ENCODE results near the gene NR6A1.

NR6A1 gene

DNA sequence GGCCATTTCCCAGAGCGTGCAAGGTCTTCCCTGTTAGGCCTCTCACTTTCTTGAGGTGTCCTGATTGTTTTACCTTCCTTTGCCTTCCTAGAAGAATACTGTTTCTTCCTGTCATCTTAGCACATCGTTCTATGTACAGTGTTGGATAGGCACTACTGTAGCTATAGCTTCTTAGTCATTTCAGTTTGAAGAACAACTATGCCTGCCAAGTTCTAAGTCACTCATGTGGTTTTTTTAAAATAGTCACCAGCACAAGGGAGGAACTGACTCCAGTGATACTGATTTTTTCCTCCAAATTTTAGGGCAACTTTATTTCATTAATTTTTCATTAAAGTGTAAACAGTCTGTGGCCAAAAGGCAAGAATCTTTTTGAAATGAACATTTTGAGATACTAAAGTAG is 141.5 kb downstream of the NR6A1 start:
- TF ChIP-seq, protein P1, sequence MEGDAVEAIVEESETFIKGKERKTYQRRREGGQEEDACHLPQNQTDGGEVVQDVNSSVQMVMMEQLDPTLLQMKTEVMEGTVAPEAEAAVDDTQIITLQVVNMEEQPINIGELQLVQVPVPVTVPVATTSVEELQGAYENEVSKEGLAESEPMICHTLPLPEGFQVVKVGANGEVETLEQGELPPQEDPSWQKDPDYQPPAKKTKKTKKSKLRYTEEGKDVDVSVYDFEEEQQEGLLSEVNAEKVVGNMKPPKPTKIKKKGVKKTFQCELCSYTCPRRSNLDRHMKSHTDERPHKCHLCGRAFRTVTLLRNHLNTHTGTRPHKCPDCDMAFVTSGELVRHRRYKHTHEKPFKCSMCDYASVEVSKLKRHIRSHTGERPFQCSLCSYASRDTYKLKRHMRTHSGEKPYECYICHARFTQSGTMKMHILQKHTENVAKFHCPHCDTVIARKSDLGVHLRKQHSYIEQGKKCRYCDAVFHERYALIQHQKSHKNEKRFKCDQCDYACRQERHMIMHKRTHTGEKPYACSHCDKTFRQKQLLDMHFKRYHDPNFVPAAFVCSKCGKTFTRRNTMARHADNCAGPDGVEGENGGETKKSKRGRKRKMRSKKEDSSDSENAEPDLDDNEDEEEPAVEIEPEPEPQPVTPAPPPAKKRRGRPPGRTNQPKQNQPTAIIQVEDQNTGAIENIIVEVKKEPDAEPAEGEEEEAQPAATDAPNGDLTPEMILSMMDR (IDR thresholded peaks at IDR 0.05; ENCODE audit: low read length, missing control alignments): no peak
- peak; percentile 47 for DNase-seq (ENCODE audit: low read depth)
- H3K4me3 ChIP-seq (replicated peaks; ENCODE audit: low read depth, low read length): no peak overlapping the region

DNA sequence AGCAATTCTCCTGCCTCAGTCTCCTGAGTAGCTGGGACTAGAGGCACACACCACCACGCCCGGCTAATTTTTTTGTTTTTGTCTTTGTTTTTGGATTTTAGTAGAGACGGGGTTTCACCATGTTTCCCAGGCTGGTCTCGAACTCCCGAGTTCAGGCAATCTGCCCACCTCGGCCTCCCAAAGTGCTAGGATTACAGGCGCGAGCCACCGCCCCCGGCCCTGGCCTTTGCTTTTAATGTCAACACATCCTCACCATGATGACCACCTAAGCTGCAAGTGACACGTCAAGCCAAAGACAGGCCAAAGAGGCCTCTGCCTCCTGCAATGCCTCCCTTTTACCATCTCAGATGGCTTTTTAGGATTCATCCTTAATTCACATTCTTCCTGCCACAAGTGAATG is 142.4 kb downstream of the NR6A1 start:
- no peak for DNase-seq (ENCODE audit: low read depth)
- no peak overlapping the region for H3K4me3 ChIP-seq (replicated peaks; ENCODE audit: low read depth, low read length)
- TF ChIP-seq, protein P1 (IDR thresholded peaks at IDR 0.05; ENCODE audit: low read length, missing control alignments): no peak

DNA sequence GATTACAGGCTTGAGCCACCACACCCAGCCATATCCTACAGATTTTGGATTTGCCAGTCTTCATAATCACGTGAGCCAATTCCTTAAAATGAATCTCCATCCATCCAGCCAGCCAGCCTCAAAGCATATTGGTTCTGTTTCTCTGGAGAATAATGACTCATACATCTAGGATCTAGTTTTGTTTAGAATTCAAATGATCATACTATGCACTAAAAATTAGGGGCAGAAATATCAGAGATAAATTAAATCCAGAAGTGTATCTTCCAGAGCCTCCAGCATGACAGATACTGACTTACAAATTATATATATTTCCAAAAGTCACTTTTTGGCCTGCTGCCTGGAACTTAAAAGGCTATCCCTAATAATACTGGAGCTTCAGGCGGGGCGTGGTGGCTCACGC is 144.8 kb downstream of the NR6A1 start:
- DNase-seq (ENCODE audit: low read depth): no peak
- TF ChIP-seq, protein P1 (IDR thresholded peaks at IDR 0.05; ENCODE audit: low read length, missing control alignments): no peak
- no peak overlapping the region for H3K4me3 ChIP-seq (replicated peaks; ENCODE audit: low read depth, low read length)

DNA sequence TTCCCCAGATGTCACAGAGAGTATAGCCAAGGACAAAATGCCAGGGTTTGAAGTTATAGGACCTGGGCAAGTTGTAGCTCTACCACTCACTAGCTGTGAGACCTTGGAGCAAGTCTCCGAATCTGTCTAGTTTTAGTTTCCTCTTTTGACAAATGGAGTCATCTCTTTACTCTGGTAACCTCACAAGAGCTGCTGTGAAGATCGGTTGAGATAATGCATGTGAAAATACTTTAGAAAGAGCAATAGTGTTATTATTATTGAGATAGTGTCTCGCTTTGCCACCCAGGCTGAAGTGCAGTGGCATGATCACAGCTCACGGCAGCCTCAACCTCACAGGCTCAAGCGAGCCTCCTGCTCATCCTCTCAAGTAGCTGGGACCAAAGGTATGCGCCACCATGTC is 146.0 kb downstream of the NR6A1 start:
- no peak for DNase-seq (ENCODE audit: low read depth)
- TF ChIP-seq, protein P1 (IDR thresholded peaks at IDR 0.05; ENCODE audit: low read length, missing control alignments): no peak
- no peak overlapping the region for H3K4me3 ChIP-seq (replicated peaks; ENCODE audit: low read depth, low read length)

DNA sequence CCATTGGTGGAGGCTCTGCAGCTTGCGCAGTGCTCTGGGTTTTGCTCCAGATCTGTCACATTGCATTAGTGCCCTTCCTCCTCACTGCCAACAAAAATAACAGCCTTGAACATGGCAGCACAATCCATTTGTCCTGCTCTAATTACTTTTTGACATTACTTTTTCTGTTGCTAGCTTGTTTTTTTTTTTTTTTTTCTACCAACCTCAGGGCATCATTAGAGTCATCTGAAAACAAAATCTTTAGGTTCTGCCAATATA is 146.4 kb downstream of the NR6A1 start:
- TF ChIP-seq, protein P1 (IDR thresholded peaks at IDR 0.05; ENCODE audit: low read length, missing control alignments): no peak
- H3K4me3 ChIP-seq (replicated peaks; ENCODE audit: low read depth, low read length): no peak overlapping the region
- no peak for DNase-seq (ENCODE audit: low read depth)

DNA sequence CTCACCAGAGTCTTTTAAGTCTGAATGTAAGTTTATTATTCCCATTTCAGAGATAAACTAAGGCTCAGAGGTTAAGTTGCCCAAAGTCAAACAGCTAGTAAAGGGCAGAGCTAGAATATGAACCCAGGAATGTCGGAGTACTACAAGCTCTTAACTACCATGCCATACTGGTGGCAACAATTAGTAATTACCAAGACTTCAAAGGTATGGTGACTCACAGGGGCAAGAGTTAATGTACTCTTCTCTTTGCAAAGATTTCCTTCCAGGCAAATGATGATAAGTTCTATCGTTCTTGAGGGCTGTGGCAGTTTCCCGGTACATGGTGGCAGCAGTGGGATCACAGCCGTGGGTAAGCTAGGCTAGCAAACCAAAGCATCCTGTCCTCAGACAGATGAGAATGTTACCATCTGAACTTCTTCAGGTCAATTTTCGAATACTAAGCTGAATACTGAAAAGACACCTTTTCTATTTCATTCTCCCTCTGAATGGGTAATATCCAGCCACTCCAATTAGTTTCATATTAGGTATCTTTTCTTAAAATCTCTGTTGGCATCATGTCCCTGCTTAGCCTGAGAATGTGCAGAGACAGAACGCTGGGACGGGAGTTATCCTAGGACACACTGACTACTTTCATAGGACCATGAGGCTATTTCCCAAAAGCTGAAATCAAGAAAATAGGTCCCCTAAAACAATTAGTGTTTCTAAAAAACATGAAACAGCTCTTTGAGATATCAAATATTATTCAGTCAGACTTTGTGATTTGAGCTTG is 147.0 kb downstream of the NR6A1 start:
- H3K4me3 ChIP-seq (replicated peaks; ENCODE audit: low read depth, low read length): no peak overlapping the region
- TF ChIP-seq, protein P1 (IDR thresholded peaks at IDR 0.05; ENCODE audit: low read length, missing control alignments): no peak
- DNase-seq (ENCODE audit: low read depth): no peak

DNA sequence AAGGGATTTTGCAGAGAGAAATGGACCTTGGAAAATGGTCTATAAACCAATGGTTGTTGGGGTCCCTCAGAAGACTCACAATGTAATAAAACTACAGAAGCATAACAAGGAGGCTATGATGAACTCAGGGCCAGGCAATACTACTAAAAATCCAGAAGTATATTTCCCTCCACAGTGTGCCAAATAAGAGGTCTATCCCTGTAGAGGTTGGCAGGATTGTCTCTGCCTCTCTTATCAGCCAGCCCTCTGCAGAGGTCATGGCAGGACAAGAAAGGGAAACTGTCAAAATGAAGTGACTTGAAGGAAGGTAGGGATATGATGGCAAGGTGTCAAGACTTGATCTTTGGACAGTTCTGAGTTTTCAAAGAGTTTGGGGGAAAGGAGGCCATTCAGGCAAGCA is 148.2 kb downstream of the NR6A1 start:
- DNase-seq (ENCODE audit: low read depth): no peak
- TF ChIP-seq, protein P1 (IDR thresholded peaks at IDR 0.05; ENCODE audit: low read length, missing control alignments): no peak
- no peak overlapping the region for H3K4me3 ChIP-seq (replicated peaks; ENCODE audit: low read depth, low read length)

All from fibroblast of pulmonary artery (primary cell).